ENCODE results near the gene BID. TPM values are rescaled to one million over a fixed set of nuclear protein-coding genes. Genes with fewer than 3 reads are reported as not detected.
A peak's percentile ranks its signal among the peaks of the same experiment; 100 is the strongest.

Gene BID
- total RNA-seq, 1 experiment from 2014 or later: 25.0 TPM

- intact Hi-C loops (cut with micrococcal nuclease): no loop called here
- no TSS peak for BruUV-seq (replicated peaks)
These were observed 56.6 kb downstream of the BID start for GRCh38 chr22:17717708-17718107.

GRCh38 chr22:17716529-17716928 lies 57.7 kb downstream of the BID start:
- intact Hi-C loops (cut with micrococcal nuclease): no loop called here
- peaks cover 13% of the 10 kb centered on the region for H3K4me1 Mint-ChIP-seq (ENCODE audit: insufficient read depth, unreplicated experiment)
- no peaks in the 10 kb centered on the region for H3K27me3 Mint-ChIP-seq (ENCODE audit: insufficient read depth, unreplicated experiment)
- no TSS peak for BruUV-seq (replicated peaks)
- DNase-seq (ENCODE audit: unreplicated experiment): no peak
- ChIA-PET CTCF (no interaction called here), POLR2A (no interaction called here)
- no peak for TF ChIP-seq CTCF (IDR thresholded peaks at IDR 0.05; ENCODE audit: unreplicated experiment)
- no peak overlapping the region for H3K27ac Mint-ChIP-seq (ENCODE audit: low read depth, unreplicated experiment)
- H3K36me3 Mint-ChIP-seq (ENCODE audit: insufficient read depth, unreplicated experiment): peaks cover 22% of the 10 kb centered on the region
- no peak overlapping the region for H3K4me3 Mint-ChIP-seq (ENCODE audit: unreplicated experiment)
- H3K9me3 Mint-ChIP-seq (ENCODE audit: unreplicated experiment): no peaks in the 10 kb centered on the region

More at GRCh38 chr22:17717708-17718107, 56.6 kb downstream of the BID start:
- Mint-ChIP-seq H3K9me3 (ENCODE audit: unreplicated experiment) (no peaks in the 10 kb centered on the region), H3K4me1 (ENCODE audit: insufficient read depth, unreplicated experiment) (peaks cover 6% of the 10 kb centered on the region), H3K27me3 (ENCODE audit: insufficient read depth, unreplicated experiment) (no peaks in the 10 kb centered on the region), H3K27ac (ENCODE audit: low read depth, unreplicated experiment) (no peak overlapping the region), H3K4me3 (ENCODE audit: unreplicated experiment) (no peak overlapping the region), H3K36me3 (ENCODE audit: insufficient read depth, unreplicated experiment) (peaks cover 18% of the 10 kb centered on the region)
- ChIA-PET POLR2A (interaction anchor here (0.5 kb wide), 1 partner anchor 23 kb away, joined by 4 read pairs; no protein-coding TSS in a partner anchor), CTCF (no interaction called here)
- no peak for DNase-seq (ENCODE audit: unreplicated experiment)
- no peak for TF ChIP-seq CTCF (IDR thresholded peaks at IDR 0.05; ENCODE audit: unreplicated experiment)

GRCh38 chr22:17712441-17712840 lies 61.8 kb downstream of the BID start:
- ChIA-PET POLR2A (no interaction called here), CTCF (interaction anchor here (1.3 kb wide), 1 partner anchor 15 kb away, joined by 6 read pairs; no protein-coding TSS in a partner anchor)
- H3K27me3 Mint-ChIP-seq (ENCODE audit: insufficient read depth, unreplicated experiment): no peaks in the 10 kb centered on the region
- peak; percentile 17 for DNase-seq (ENCODE audit: unreplicated experiment)
- no peaks in the 10 kb centered on the region for H3K9me3 Mint-ChIP-seq (ENCODE audit: unreplicated experiment)
- no peak overlapping the region for H3K4me3 Mint-ChIP-seq (ENCODE audit: unreplicated experiment)
- TF ChIP-seq CTCF (IDR thresholded peaks at IDR 0.05; ENCODE audit: unreplicated experiment): no peak
- peak overlapping the region; percentile 71 for H3K27ac Mint-ChIP-seq (ENCODE audit: low read depth, unreplicated experiment)
- peaks cover 32% of the 10 kb centered on the region for H3K36me3 Mint-ChIP-seq (ENCODE audit: insufficient read depth, unreplicated experiment)
- peaks cover 18% of the 10 kb centered on the region for H3K4me1 Mint-ChIP-seq (ENCODE audit: insufficient read depth, unreplicated experiment)
- BruUV-seq (replicated peaks): no TSS peak
- intact Hi-C loops (cut with micrococcal nuclease): no loop called here

GRCh38 chr22:17710023-17710422 lies 64.2 kb downstream of the BID start:
- H3K4me1 Mint-ChIP-seq (ENCODE audit: insufficient read depth, unreplicated experiment): peaks cover 31% of the 10 kb centered on the region
- H3K36me3 Mint-ChIP-seq (ENCODE audit: insufficient read depth, unreplicated experiment): peaks cover 38% of the 10 kb centered on the region

More at GRCh38 chr22:17710023-17710422, 64.2 kb downstream of the BID start:
- intact Hi-C loops (cut with micrococcal nuclease): no loop called here
- no peaks in the 10 kb centered on the region for H3K9me3 Mint-ChIP-seq (ENCODE audit: unreplicated experiment)
- H3K27me3 Mint-ChIP-seq (ENCODE audit: insufficient read depth, unreplicated experiment): no peaks in the 10 kb centered on the region
- ChIA-PET CTCF (interaction anchor here (0.6 to 0.8 kb wide), 4 partner anchors 15 to 1470 kb away, joined by 3 to 8 read pairs (median 4); no protein-coding TSS in a partner anchor), POLR2A (no interaction called here)
- TF ChIP-seq CTCF (IDR thresholded peaks at IDR 0.05; ENCODE audit: unreplicated experiment): no peak
- H3K4me3 Mint-ChIP-seq (ENCODE audit: unreplicated experiment): no peak overlapping the region
- H3K27ac Mint-ChIP-seq (ENCODE audit: low read depth, unreplicated experiment): no peak overlapping the region
- no peak for DNase-seq (ENCODE audit: unreplicated experiment)
- no TSS peak for BruUV-seq (replicated peaks)
